Muscle layer of duodenum (tissue), 2 donors: ENCODE results near the gene OR4D6.
"Not testable (repeated sequence)": the region's sequence is repeated elsewhere in the genome, so short reads cannot be mapped to it uniquely, and the experiment has no call there.

ENCODE experiments used
- H3K27ac ChIP-seq: one replicate; pipeline ENCODE4 v1.7.0; 2013; ENCODE audit warnings: mild to moderate bottlenecking, low read length
- H3K27me3 ChIP-seq: one replicate; pipeline ENCODE4 v1.7.0; 2013; ENCODE audit warnings: low read depth, mild to moderate bottlenecking, control low read depth, low read length
- H3K36me3 ChIP-seq, 2 donors: one replicate each; pipeline ENCODE4 v1.7.0; 2013; ENCODE audit warnings: low read length in 2 of 2, control low read depth in 1 of 2, mild to moderate bottlenecking in 1 of 2; ENCODE audit not compliant: insufficient read depth in 2 of 2, control insufficient read depth in 1 of 2
- H3K4me1 ChIP-seq, 2 donors: one replicate each; pipeline ENCODE4 v1.7.0; 2013; ENCODE audit warnings: low read length in 2 of 2, mild to moderate bottlenecking in 2 of 2, control low read depth in 1 of 2, moderate library complexity in 1 of 2; ENCODE audit not compliant: insufficient read depth in 2 of 2, control insufficient read depth in 1 of 2
- H3K4me3 ChIP-seq, 2 donors: one replicate each; pipeline ENCODE4 v1.7.0; 2013; ENCODE audit warnings: low read length in 2 of 2, low read depth in 1 of 2, mild to moderate bottlenecking in 1 of 2
- H3K9me3 ChIP-seq, 2 donors: one replicate each; pipeline ENCODE4 v1.7.0; 2013; ENCODE audit warnings: low read length in 2 of 2, control low read depth in 1 of 2, mild to moderate bottlenecking in 1 of 2; ENCODE audit not compliant: control insufficient read depth in 1 of 2
- donor health status: healthy.

OR4D6 gene

GRCh38 chr11:59437770-59438169 lies 19.0 kb upstream of the OR4D6 start:
- Histone ChIP-seq H3K27ac (no peak overlapping the region), H3K9me3 (no peaks in the 10 kb centered on the region), H3K36me3 (no peaks in the 10 kb centered on the region), H3K4me1 (no peaks in the 10 kb centered on the region), H3K27me3 (no peaks in the 10 kb centered on the region), H3K4me3 (no peak overlapping the region)

- not testable (repeated sequence) for H3K27ac ChIP-seq, H3K4me1 ChIP-seq, H3K36me3 ChIP-seq
Observed at GRCh38 chr11:59445624-59446023, 11.1 kb upstream of the OR4D6 start.

GRCh38 chr11:59448484-59448883 lies 8.3 kb upstream of the OR4D6 start:
- Histone ChIP-seq H3K36me3 (no peaks in the 10 kb centered on the region), H3K9me3 (no peaks in the 10 kb centered on the region)

More at GRCh38 chr11:59445624-59446023, 11.1 kb upstream of the OR4D6 start:
- H3K4me3 ChIP-seq, H3K9me3 ChIP-seq, H3K27me3 ChIP-seq: not testable (repeated sequence)

GRCh38 chr11:59459916-59460315 lies 3.2 kb downstream of the OR4D6 start:
- no peak overlapping the region for H3K27ac ChIP-seq
- H3K4me1 ChIP-seq = no peaks in the 10 kb centered on the region
- H3K4me3 ChIP-seq = no peak overlapping the region
- no peaks in the 10 kb centered on the region for H3K36me3 ChIP-seq
- no peaks in the 10 kb centered on the region for H3K27me3 ChIP-seq
- no peaks in the 10 kb centered on the region for H3K9me3 ChIP-seq

More at GRCh38 chr11:59448484-59448883, 8.3 kb upstream of the OR4D6 start:
- no peaks in the 10 kb centered on the region for H3K4me1 ChIP-seq
- no peaks in the 10 kb centered on the region for H3K27me3 ChIP-seq
- no peak overlapping the region for H3K27ac ChIP-seq
- H3K4me3 ChIP-seq = no peak overlapping the region

- H3K27ac ChIP-seq = no peak overlapping the region
- H3K9me3 ChIP-seq = no peaks in the 10 kb centered on the region
- no peaks in the 10 kb centered on the region for H3K4me1 ChIP-seq
- H3K36me3 ChIP-seq = no peaks in the 10 kb centered on the region
- H3K4me3 ChIP-seq = no peak overlapping the region
- H3K27me3 ChIP-seq = no peaks in the 10 kb centered on the region
Observed at GRCh38 chr11:59463190-59463641, 6.5 kb downstream of the OR4D6 start.

GRCh38 chr11:59473015-59473414 lies 16.3 kb downstream of the OR4D6 start, which contains the start of gene OR4D10:
TSS of gene OR4D10 (plus strand) at chr11:59473315. CDS start at chr11:59477430, 4,115 bp downstream.
- no peaks in the 10 kb centered on the region for H3K4me1 ChIP-seq
- no peaks in the 10 kb centered on the region for H3K36me3 ChIP-seq
- no peak within 1 kb of the TSS for H3K4me3 ChIP-seq
- H3K9me3 ChIP-seq = no peaks in the 10 kb centered on the region
- H3K27ac ChIP-seq = no peak within 1 kb of the TSS
- no peaks in the 10 kb centered on the region for H3K27me3 ChIP-seq

GRCh38 chr11:59475176-59475575 lies 18.4 kb downstream of the OR4D6 start:
- H3K36me3 ChIP-seq = no peaks in the 10 kb centered on the region

GRCh38 chr11:59479906-59480305 lies 23.1 kb downstream of the OR4D6 start:
- no peaks in the 10 kb centered on the region for H3K36me3 ChIP-seq
- no peaks in the 10 kb centered on the region for H3K27me3 ChIP-seq
- no peak overlapping the region for H3K4me3 ChIP-seq
- no peak overlapping the region for H3K27ac ChIP-seq
- no peaks in the 10 kb centered on the region for H3K9me3 ChIP-seq
- H3K4me1 ChIP-seq = no peaks in the 10 kb centered on the region

More at GRCh38 chr11:59475176-59475575, 18.4 kb downstream of the OR4D6 start:
- Histone ChIP-seq H3K4me3 (no peak overlapping the region), H3K4me1 (no peaks in the 10 kb centered on the region), H3K9me3 (no peaks in the 10 kb centered on the region), H3K27me3 (no peaks in the 10 kb centered on the region), H3K27ac (no peak overlapping the region)

GRCh38 chr11:59480359-59480758 lies 23.6 kb downstream of the OR4D6 start:
- no peaks in the 10 kb centered on the region for H3K4me1 ChIP-seq
- H3K4me3 ChIP-seq = no peak overlapping the region
- H3K27me3 ChIP-seq = no peaks in the 10 kb centered on the region
- H3K9me3 ChIP-seq = no peaks in the 10 kb centered on the region
- H3K36me3 ChIP-seq = no peaks in the 10 kb centered on the region
- H3K27ac ChIP-seq = no peak overlapping the region

- Histone ChIP-seq H3K9me3 (no peaks in the 10 kb centered on the region), H3K27ac (no peak overlapping the region), H3K4me1 (no peaks in the 10 kb centered on the region), H3K36me3 (no peaks in the 10 kb centered on the region), H3K4me3 (no peak overlapping the region), H3K27me3 (no peaks in the 10 kb centered on the region)
Observed at GRCh38 chr11:59501931-59502330, 45.2 kb downstream of the OR4D6 start.

GRCh38 chr11:59503276-59503675 lies 46.5 kb downstream of the OR4D6 start, which contains the start of gene OR4D11:
TSS of gene OR4D11 (plus strand) at chr11:59503576. CDS start at chr11:59503576, 0 bp downstream.
- Histone ChIP-seq H3K27me3 (no peaks in the 10 kb centered on the region), H3K36me3 (no peaks in the 10 kb centered on the region), H3K9me3 (no peaks in the 10 kb centered on the region), H3K4me1 (no peaks in the 10 kb centered on the region), H3K27ac (no peak within 1 kb of the TSS), H3K4me3 (no peak within 1 kb of the TSS)
